Ovary (tissue), 9 donors: ENCODE data around the gene PLXNA3. TPM values are rescaled to one million over a fixed set of nuclear protein-coding genes. Genes with fewer than 3 reads are reported as not detected.

Experiments used
- DNase-seq, 5 donors: peaks; one replicate each; pipeline ENCODE4 v3.0.0-alpha.2; 2019 to 2020
- H3K27ac ChIP-seq, 2 donors: fragments of 200-600 bp; one replicate each; pipeline versions ENCODE4 v1.5.1 to v1.8.0; 2019 to 2022
- H3K27me3 ChIP-seq: fragments of 200-600 bp; one replicate; pipeline ENCODE4 v1.8.0; 2022
- H3K36me3 ChIP-seq: fragments of 200-600 bp; sonication (generic); one replicate; pipeline ENCODE4 v1.5.1; 2019
- H3K4me1 ChIP-seq: one replicate; pipeline ENCODE4 v1.8.1; 2013; ENCODE audit warnings: mild to moderate bottlenecking, moderate library complexity; ENCODE audit not compliant: insufficient read depth
- H3K4me3 ChIP-seq: fragments of 200-600 bp; sonication (generic); one replicate; pipeline ENCODE4 v1.5.1; 2017
- H3K9me3 ChIP-seq, 2 donors: fragments of 200-600 bp in 1 of 2; sonication (generic) in 1 of 2; one replicate each; pipeline versions ENCODE4 v1.5.1 to v1.8.1; 2013 to 2019; ENCODE audit warnings: mild to moderate bottlenecking in 1 of 2, moderate library complexity in 1 of 2
- EP300 ChIP-seq: sonication (generic); formaldehyde crosslinking; IDR thresholded peaks from one replicate; pipeline ENCODE4 v1.6.1; 2017; ENCODE audit warnings: antibody characterized with exemption
- POLR2A ChIP-seq: fragments of 450-650 bp; IDR thresholded peaks from one replicate; pipeline ENCODE4 v1.6.1; 2017; ENCODE audit warnings: antibody characterized with exemption, mild to moderate bottlenecking, moderate library complexity
- WGBS, 3 donors: extraction: QIAGEN DNeasy Blood & Tissue Kit in 1 of 3; methylation state at CpG; one replicate each; pipeline versions ENCODE4 v1.1.5 to v1.1.7; 2013 to 2017; 5-methylcytosine and 5-hydroxymethylcytosine counted together
- intact Hi-C, 4 donors: fragments of 100-400 bp; cut with DNase I; formaldehyde crosslinking; loops; one replicate each; pipeline versions ENCODE4 v1.11.0 to v1.15.1; 2022 to 2023
- polyA plus RNA-seq, 2 donors: library from polyadenylated mRNA; stranded (reverse); fragments of 200-250 nt in 1 of 2; fragments of 350-450 nt in 1 of 2; fragmentation: Illumina TruSeq in 1 of 2; extraction: RNeasy Lipid Tissue Mini Kit (QIAGEN cat#74804) in 1 of 2; gene quantifications; one replicate each; pipeline ENCODE4 v1.2.3, GENCODE V29; 2013 to 2014
- total RNA-seq, 7 donors: library from RNA; depleted of rRNA in 2 of 7; stranded (reverse); fragments of >200 nt in 2 of 7; fragmentation: NEBNext Ultra II Directional in 3 of 7; extraction: Animal tissue kit (Norgen Biotek cat#: 25700) in 3 of 7; gene quantifications; one replicate each; pipeline versions ENCODE4 v1.1.0 to v1.2.4, GENCODE V29; 2016 to 2023
- TF ChIP-seq, protein P1 (sequence below), 3 donors: fragments of 450-650 bp in 2 of 3; fragments of 200-600 bp in 1 of 3; IDR thresholded peaks; one replicate each; pipeline versions ENCODE4 v1.5.1 to v1.8.0; 2016 to 2022; ENCODE audit warnings: antibody characterized with exemption in 3 of 3, mild to moderate bottlenecking in 1 of 3
- donor health status: DM: no; HTN: no; CAD: no; lungs with moderate emphysema.
- donor health status: DM: no; HTN: no; CAD: no.
- donor health status: Bipolar disorder and iron deficiency.
- donor health status: DM: yes; HTN: yes; CAD: no.
- donor health status: DM: no; HTN: no; CAD: no.
- donor health status: DM: yes; HTN: yes; CAD: no.

Gene PLXNA3
- total and polyA plus RNA-seq, 9 donors = 9.5 to 118 (median 43.2) TPM

DNA sequence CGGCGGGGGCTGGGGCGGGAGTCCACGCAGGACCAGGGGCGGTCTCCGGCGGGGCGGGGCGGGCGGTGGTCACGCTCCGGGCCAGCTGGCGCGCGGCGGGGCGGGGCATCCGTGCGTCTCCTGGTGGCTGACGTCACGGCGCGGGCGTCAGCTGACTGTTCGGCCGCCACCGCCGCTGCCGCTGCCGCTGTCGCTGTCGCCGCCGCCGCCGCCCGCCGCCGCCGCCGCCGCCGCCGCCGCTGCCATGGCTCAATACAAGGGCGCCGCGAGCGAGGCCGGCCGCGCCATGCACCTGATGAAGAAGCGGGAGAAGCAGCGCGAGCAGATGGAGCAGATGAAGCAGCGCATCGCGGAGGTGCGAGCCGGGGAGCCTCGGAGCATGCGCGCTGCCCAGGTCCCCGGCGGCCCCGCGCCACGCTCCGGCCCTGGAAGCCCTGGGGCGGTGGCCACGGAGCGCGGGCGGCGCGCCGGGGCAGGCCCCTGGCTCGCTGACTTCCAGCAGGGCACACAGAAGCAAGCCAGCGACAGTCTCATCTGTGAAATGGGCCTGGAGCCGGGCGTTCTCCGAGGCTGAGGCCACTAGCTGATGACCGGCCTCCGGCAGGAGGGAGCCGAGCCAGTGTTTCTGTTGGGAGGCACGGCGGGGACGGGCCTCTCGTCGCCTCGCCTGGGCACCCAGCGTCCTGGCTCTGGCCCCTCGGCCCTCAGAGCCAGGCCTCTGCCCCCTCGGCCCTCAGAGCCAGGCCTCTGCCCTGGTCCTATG is 13.9 kb upstream of the PLXNA3 start, which contains the start of gene FAM50A:
Gene FAM50A (plus strand): TSS at position 150 of the 763 bp plus-strand sequence. CDS start 95 bp downstream, at position 245.
- Histone ChIP-seq H3K27me3 (no peaks in the 10 kb centered on the region), H3K4me1 (no peaks in the 10 kb centered on the region), H3K27ac (peak within 1 kb of the TSS; percentile 60 to 64), H3K4me3 (peak within 1 kb of the TSS; percentile 47), H3K9me3 (no peaks in the 10 kb centered on the region), H3K36me3 (no peaks in the 10 kb centered on the region)
- TF ChIP-seq, protein P1, sequence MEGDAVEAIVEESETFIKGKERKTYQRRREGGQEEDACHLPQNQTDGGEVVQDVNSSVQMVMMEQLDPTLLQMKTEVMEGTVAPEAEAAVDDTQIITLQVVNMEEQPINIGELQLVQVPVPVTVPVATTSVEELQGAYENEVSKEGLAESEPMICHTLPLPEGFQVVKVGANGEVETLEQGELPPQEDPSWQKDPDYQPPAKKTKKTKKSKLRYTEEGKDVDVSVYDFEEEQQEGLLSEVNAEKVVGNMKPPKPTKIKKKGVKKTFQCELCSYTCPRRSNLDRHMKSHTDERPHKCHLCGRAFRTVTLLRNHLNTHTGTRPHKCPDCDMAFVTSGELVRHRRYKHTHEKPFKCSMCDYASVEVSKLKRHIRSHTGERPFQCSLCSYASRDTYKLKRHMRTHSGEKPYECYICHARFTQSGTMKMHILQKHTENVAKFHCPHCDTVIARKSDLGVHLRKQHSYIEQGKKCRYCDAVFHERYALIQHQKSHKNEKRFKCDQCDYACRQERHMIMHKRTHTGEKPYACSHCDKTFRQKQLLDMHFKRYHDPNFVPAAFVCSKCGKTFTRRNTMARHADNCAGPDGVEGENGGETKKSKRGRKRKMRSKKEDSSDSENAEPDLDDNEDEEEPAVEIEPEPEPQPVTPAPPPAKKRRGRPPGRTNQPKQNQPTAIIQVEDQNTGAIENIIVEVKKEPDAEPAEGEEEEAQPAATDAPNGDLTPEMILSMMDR (IDR thresholded peaks at IDR 0.05) = peak in 1 of 3 donors; percentile 27
- TF ChIP-seq POLR2A (peak; percentile 50), EP300 (no peak)
- peak; percentile 75 to 85 (median 80) for DNase-seq
- intact Hi-C loops = no loop called here
- WGBS, 3 donors = 27 to 36% (median 32%) methylated on average over 45 to 94 of the region's 94 CpGs

DNA sequence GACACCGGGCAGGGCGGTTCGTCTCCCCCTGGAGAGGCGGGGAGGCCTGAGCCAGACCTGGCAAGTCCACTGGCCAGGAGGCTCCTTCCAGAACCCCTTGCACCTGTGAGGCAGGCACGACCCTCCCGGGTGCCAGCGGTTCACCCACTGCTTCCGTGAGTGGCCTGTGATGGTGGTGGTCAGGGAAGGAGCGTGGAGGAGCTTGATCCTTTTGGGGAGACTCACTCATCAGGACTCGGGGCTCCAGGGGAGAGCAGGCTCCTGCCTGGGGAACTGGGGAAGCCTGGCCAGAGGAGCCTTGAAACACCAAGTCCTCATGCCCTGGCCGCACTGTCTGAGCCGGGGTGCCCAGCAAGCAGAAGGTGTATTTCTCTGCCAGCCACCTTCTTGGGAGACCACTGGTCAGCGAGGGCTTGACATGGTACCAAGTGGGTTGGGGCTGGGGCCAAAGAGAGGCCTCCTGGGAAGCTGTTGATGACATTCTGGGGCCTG is 13.3 kb upstream of the PLXNA3 start:
- Histone ChIP-seq H3K36me3 (no peaks in the 10 kb centered on the region), H3K9me3 (no peaks in the 10 kb centered on the region), H3K27me3 (no peaks in the 10 kb centered on the region), H3K4me3 (peak overlapping the region; percentile 47), H3K4me1 (no peaks in the 10 kb centered on the region), H3K27ac (peak overlapping the region; percentile 60 to 64)
- no peak for DNase-seq
- intact Hi-C loops = no loop called here
- 58 to 68% (median 62%) methylated on average over 10 to 13 of the region's 13 CpGs for WGBS, 3 donors
- TF ChIP-seq EP300 (no peak), POLR2A (no peak)
- TF ChIP-seq, protein P1 (IDR thresholded peaks at IDR 0.05) = no peak

DNA sequence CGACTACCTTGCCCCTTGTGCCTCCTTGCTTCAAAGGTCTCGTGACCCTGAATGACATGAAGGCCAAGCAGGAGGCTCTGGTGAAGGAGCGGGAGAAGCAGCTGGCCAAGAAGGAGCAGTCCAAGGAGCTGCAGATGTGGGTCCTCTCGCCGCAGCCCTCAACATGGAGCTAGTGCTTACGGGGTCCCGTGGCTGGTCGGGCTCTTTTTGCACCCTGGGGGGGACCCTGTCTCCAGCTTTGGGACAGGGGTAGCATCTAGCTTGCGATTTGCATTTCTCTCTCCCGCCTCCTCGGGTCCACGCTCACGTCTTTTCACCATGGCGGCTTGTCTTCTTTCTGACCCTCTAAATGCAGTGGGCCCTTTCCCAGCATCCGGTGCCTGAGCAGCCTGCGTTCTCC is 12.3 kb upstream of the PLXNA3 start:
- Histone ChIP-seq H3K36me3 (no peaks in the 10 kb centered on the region), H3K4me1 (no peaks in the 10 kb centered on the region), H3K4me3 (no peak overlapping the region), H3K27ac (no peak overlapping the region), H3K9me3 (no peaks in the 10 kb centered on the region), H3K27me3 (no peaks in the 10 kb centered on the region)
- intact Hi-C loops = no loop called here
- DNase-seq = no peak
- WGBS, 3 donors = 88 to 91% (median 90%) methylated on average over 16 of the region's 16 CpGs
- no peak for TF ChIP-seq EP300
- no peak for TF ChIP-seq POLR2A
- TF ChIP-seq, protein P1 (IDR thresholded peaks at IDR 0.05) = no peak

DNA sequence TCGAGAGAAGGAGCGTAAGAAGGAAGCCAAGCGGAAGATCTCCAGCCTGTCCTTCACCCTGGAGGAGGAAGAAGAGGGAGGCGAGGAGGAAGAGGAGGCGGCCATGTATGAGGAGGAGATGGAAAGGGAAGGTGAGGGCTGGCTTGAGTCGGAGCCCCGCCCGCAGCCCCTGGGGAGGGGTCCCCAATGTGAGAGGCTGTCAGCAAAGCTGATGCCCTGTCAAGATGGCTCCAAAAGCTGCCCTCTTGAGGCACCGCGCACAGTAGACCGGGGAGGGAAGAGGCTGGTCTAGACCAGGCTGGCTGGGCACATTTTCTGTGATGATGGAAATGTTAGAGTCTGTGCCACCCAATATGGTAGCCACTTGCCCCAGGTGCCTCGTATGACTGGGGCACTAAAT is 11.7 kb upstream of the PLXNA3 start:
- Histone ChIP-seq H3K4me1 (no peaks in the 10 kb centered on the region), H3K27me3 (no peaks in the 10 kb centered on the region), H3K27ac (no peak overlapping the region), H3K9me3 (no peaks in the 10 kb centered on the region), H3K36me3 (no peaks in the 10 kb centered on the region), H3K4me3 (no peak overlapping the region)
- intact Hi-C loops = no loop called here
- TF ChIP-seq EP300 = no peak
- TF ChIP-seq, protein P1 (IDR thresholded peaks at IDR 0.05) = no peak
- TF ChIP-seq POLR2A = no peak
- 85 to 91% (median 87%) methylated on average over 12 of the region's 12 CpGs for WGBS, 3 donors
- DNase-seq = no peak
